Endothelial cell of umbilical vein (primary cell): ENCODE measurements around the gene INTS11. TPM values are rescaled to one million over a fixed set of nuclear protein-coding genes. Genes with fewer than 3 reads are reported as not detected.

ENCODE experiments used
- BruUV-seq: library from RNA; stranded (reverse); fragments of 400-500 nt; replicated peaks from 2 replicates; lab custom pipeline; 2021; lab: Mats Ljungman, UMichigan
- CTCF ChIA-PET: fragments of 300-600, 350-600 bp; sonication (Branson Sonifier 250); formaldehyde crosslinking; loops from one replicate; lab custom pipeline; 2021; ENCODE audit warnings: antibody characterized with exemption, inconsistent platforms; lab: Charles Lee
- POLR2A ChIA-PET: fragments of 300-600, 350-600 bp; sonication (Branson Sonifier 250); formaldehyde crosslinking; loops from one replicate; lab custom pipeline; 2021; ENCODE audit warnings: antibody characterized with exemption, inconsistent platforms; lab: Charles Lee
- DNase-seq: peaks from one replicate; pipeline ENCODE4 v3.0.0-alpha.2; 2011; ENCODE audit warnings: low read depth, low spot score
- FAIRE-seq: peaks from 2 replicates; lab custom pipeline; 2011; peaks lifted over from hg19 to GRCh38; lab: Jason Lieb, UNC
- H2AFZ ChIP-seq: 2 replicates; pipeline ENCODE4 v1.6.0; 2012; ENCODE audit warnings: low read depth, low read length, control low read depth, inconsistent platforms
- H3K27ac ChIP-seq: 2 replicates; pipeline ENCODE4 v1.5.1; 2011; ENCODE audit warnings: low read depth, mild to moderate bottlenecking, control low read depth, low read length, moderate library complexity; ENCODE audit not compliant: insufficient read depth
- H3K27me3 ChIP-seq, 2 experiments: 2 replicates each; pipeline versions ENCODE4 v1.6.0 to v1.6.1; 2011; ENCODE audit warnings: low read length in 2 of 2, mixed read lengths in 1 of 2; ENCODE audit not compliant: control insufficient read depth in 2 of 2, insufficient read depth in 2 of 2
- H3K36me3 ChIP-seq, 2 experiments: 2 replicates in 1 of 2; 3 replicates in 1 of 2; pipeline ENCODE4 v1.5.1; 2011; ENCODE audit warnings: low read length in 2 of 2, mild to moderate bottlenecking in 1 of 2, moderate library complexity in 1 of 2; ENCODE audit not compliant: control insufficient read depth in 2 of 2, insufficient read depth in 2 of 2; ENCODE audit errors: extremely low read depth in 1 of 2
- H3K4me1 ChIP-seq: 3 replicates; pipeline ENCODE4 v1.5.1; 2011; ENCODE audit warnings: mild to moderate bottlenecking, low read length; ENCODE audit not compliant: control insufficient read depth, insufficient read depth; ENCODE audit errors: extremely low read depth
- H3K4me2 ChIP-seq: 2 replicates; pipeline ENCODE4 v1.6.1; 2011; ENCODE audit warnings: low read length, control low read depth, mixed read lengths; ENCODE audit not compliant: insufficient read depth
- H3K4me3 ChIP-seq, 3 experiments: fragments of 200-600 bp in 1 of 3; sonication (generic), shearing (Covaris generic) in 1 of 3; replicated peaks in 1 of 3; 2 replicates each; pipeline ENCODE4 v1.5.1; 2011 to 2016; ENCODE audit warnings: control low read depth in 3 of 3, low read length in 3 of 3, mild to moderate bottlenecking in 2 of 3, inconsistent platforms in 1 of 3, low read depth in 1 of 3, moderate library complexity in 1 of 3; ENCODE audit not compliant: insufficient read depth in 1 of 3
- H3K79me2 ChIP-seq: 2 replicates; pipeline ENCODE4 v1.6.0; 2012; ENCODE audit warnings: low read length, inconsistent platforms; ENCODE audit not compliant: control insufficient read depth, insufficient read depth
- H3K9ac ChIP-seq: replicated peaks from 2 replicates; pipeline ENCODE3; 2011; ENCODE audit warnings: low read length, control low read depth; ENCODE audit not compliant: insufficient read depth; ENCODE audit errors: extremely low read depth
- H3K9me1 ChIP-seq: replicated peaks from 3 replicates; pipeline ENCODE4 v1.6.0; 2011; ENCODE audit warnings: mild to moderate bottlenecking, low read length; ENCODE audit not compliant: control insufficient read depth, insufficient read depth; ENCODE audit errors: extremely low read depth
- H3K9me3 ChIP-seq: replicated peaks from 2 replicates; pipeline ENCODE4 v1.5.1; 2012; ENCODE audit warnings: low read length, inconsistent platforms; ENCODE audit not compliant: control insufficient read depth, insufficient read depth
- H4K20me1 ChIP-seq: replicated peaks from 2 replicates; pipeline ENCODE3; 2011; ENCODE audit warnings: mild to moderate bottlenecking, low read length; ENCODE audit not compliant: control insufficient read depth, insufficient read depth; ENCODE audit errors: extremely low read depth
- EZH2 ChIP-seq: IDR thresholded peaks from 2 replicates; pipeline ENCODE4 v1.6.1; 2012; ENCODE audit warnings: borderline replicate concordance, low read depth, mild to moderate bottlenecking, moderate library complexity, low read length, inconsistent platforms; ENCODE audit not compliant: severe bottlenecking
- FOS ChIP-seq: IDR thresholded peaks from 2 replicates; pipeline ENCODE4 v1.6.1; 2011; ENCODE audit warnings: mild to moderate bottlenecking, low read length, moderate library complexity, borderline replicate concordance; ENCODE audit not compliant: insufficient read depth
- GATA2 ChIP-seq: IDR thresholded peaks from 2 replicates; pipeline ENCODE4 v1.7.0; 2011; ENCODE audit warnings: low read depth, mild to moderate bottlenecking, moderate library complexity, mixed read lengths, low read length; ENCODE audit not compliant: insufficient read length, insufficient read depth
- JUN ChIP-seq: IDR thresholded peaks from 2 replicates; pipeline ENCODE4 v1.6.1; 2011; ENCODE audit warnings: borderline replicate concordance, low read depth; ENCODE audit not compliant: insufficient read length, insufficient read depth
- MYC ChIP-seq: IDR thresholded peaks from one replicate; pipeline ENCODE4 v1.6.1; 2011; ENCODE audit warnings: mild to moderate bottlenecking, low read depth, low read length
- POLR2A ChIP-seq: IDR thresholded peaks from 2 replicates; pipeline ENCODE4 v1.6.1; 2012; ENCODE audit warnings: low read depth, mild to moderate bottlenecking, control low read depth, low read length
- POLR2AphosphoS5 ChIP-seq: IDR thresholded peaks from 2 replicates; pipeline ENCODE4 v1.6.1; 2012; ENCODE audit warnings: low read depth, mild to moderate bottlenecking, control low read depth, low read length, moderate library complexity; ENCODE audit not compliant: insufficient read depth
- dilution Hi-C: fragments of 300-500 bp; cut with MboI; formaldehyde crosslinking; loops from one replicate; pipeline ENCODE4 v1.15.0; 2019; ENCODE audit warnings: low sequenced_read_pairs; ENCODE audit not compliant: extremely low pct_ligation_motif_present
- intact Hi-C: fragments of 100-400 bp; cut with micrococcal nuclease; formaldehyde crosslinking; loops from one replicate; pipeline ENCODE4 v1.10.0; 2022
- polyA plus RNA-seq, 4 experiments: library from polyadenylated mRNA; depleted of rRNA in 3 of 4; stranded (reverse) in 3 of 4; unstranded in 1 of 4; fragments of >200 nt; gene quantifications; 2 replicates each; pipeline versions ENCODE4 v1.2.1 to v1.2.3, GENCODE V29; 2011 to 2012; ENCODE audit warnings: missing spikeins in 1 of 4
- total RNA-seq: library from RNA; stranded (reverse); gene quantifications from 2 replicates; pipeline ENCODE4 v1.2.3, GENCODE V29; 2021
- TF ChIP-seq, protein P1 (sequence below), 2 donors: IDR thresholded peaks; 1 replicate in 1 of 2; 2 replicates in 1 of 2; pipeline ENCODE4 v1.5.1; 2011; ENCODE audit warnings: low read length in 2 of 2, mild to moderate bottlenecking in 2 of 2, moderate library complexity in 2 of 2, control low read depth in 1 of 2, inconsistent platforms in 1 of 2, low read depth in 1 of 2; ENCODE audit not compliant: insufficient read depth in 1 of 2; ENCODE audit errors: extremely low read depth in 1 of 2

Gene INTS11
- total and polyA plus RNA-seq, 2 donors (not counting 3 experiments of a cell fraction or from before 2014, with no cell fraction given): 132 to 222 TPM

DNA sequence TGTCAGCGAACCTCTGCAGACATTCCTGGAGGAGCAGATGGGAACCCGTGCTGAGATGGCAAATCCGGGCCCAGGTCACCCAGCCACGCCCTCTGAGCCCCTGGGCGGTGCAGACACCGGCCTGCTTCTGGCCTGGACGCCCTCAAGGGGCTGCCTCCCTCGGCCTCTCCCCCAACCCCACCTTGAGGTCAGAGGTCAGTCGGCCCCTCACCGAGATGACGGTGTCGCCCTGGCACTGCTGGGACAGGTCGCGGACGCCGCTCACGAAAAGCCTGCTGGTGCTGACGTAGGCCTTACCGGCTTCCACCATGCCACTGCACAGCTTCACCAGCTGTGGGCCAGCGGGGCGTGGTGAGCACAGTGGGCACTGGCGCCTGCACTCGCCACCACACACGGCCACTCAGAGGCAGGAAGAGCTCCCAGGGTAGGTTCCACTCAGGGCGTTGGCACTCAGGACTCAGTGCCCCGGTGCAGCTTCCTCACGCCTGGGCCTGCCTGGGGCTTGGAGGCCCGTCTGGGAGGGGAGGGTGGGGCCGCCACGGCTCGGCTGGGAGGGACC is 21.4 kb downstream of the INTS11 start:
- Histone ChIP-seq H3K9me3 (no peaks in the 10 kb centered on the region), H2AFZ (no peak overlapping the region), H3K27ac (no peak overlapping the region), H3K9ac (no peak overlapping the region), H3K27me3 (no peaks in the 10 kb centered on the region), H3K9me1 (no peaks in the 10 kb centered on the region), H3K36me3 (no peaks in the 10 kb centered on the region), H3K4me2 (no peak overlapping the region), H3K79me2 (no peaks in the 10 kb centered on the region), H4K20me1 (no peaks in the 10 kb centered on the region), H3K4me3 (no peak overlapping the region), H3K4me1 (peaks cover 10% of the 10 kb centered on the region)
- CTCF ChIA-PET: interaction anchor here (1.9 kb wide), 1 partner anchor 180 kb away, joined by 4 read pairs; no protein-coding TSS in a partner anchor
- DNase-seq (no peak), FAIRE-seq (no peak)
- intact Hi-C loops (no loop called here), dilution Hi-C loops (no loop called here)
- BruUV-seq: no TSS peak
- TF ChIP-seq MYC (no peak), GATA2 (no peak), EZH2 (no peak), FOS (no peak), JUN (no peak), POLR2A (no peak), POLR2AphosphoS5 (no peak)
- TF ChIP-seq, protein P1, sequence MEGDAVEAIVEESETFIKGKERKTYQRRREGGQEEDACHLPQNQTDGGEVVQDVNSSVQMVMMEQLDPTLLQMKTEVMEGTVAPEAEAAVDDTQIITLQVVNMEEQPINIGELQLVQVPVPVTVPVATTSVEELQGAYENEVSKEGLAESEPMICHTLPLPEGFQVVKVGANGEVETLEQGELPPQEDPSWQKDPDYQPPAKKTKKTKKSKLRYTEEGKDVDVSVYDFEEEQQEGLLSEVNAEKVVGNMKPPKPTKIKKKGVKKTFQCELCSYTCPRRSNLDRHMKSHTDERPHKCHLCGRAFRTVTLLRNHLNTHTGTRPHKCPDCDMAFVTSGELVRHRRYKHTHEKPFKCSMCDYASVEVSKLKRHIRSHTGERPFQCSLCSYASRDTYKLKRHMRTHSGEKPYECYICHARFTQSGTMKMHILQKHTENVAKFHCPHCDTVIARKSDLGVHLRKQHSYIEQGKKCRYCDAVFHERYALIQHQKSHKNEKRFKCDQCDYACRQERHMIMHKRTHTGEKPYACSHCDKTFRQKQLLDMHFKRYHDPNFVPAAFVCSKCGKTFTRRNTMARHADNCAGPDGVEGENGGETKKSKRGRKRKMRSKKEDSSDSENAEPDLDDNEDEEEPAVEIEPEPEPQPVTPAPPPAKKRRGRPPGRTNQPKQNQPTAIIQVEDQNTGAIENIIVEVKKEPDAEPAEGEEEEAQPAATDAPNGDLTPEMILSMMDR (IDR thresholded peaks at IDR 0.05; ENCODE audit: extremely low read depth in 1 of 2, insufficient read depth in 1 of 2, low read depth in 1 of 2, low read length in 2 of 2): no peak
- POLR2A ChIA-PET: interaction anchor here (0.7 kb wide), 1 partner anchor 28 kb away, joined by 4 read pairs; no protein-coding TSS in a partner anchor
